GM19467 (cell line): ENCODE measurements around the gene ZNF808.
"Not testable (repeated sequence)": the region's sequence is repeated elsewhere in the genome, so short reads cannot be mapped to it uniquely, and the experiment has no call there.

ENCODE experiments used
- ATAC-seq: cut with Tn5 transposase; IDR thresholded peaks from one replicate; pipeline ENCODE4 v1.9.1; 2021; ENCODE audit warnings: mild to moderate bottlenecking, moderate library complexity; ENCODE audit not compliant: unreplicated experiment

Gene ZNF808

DNA sequence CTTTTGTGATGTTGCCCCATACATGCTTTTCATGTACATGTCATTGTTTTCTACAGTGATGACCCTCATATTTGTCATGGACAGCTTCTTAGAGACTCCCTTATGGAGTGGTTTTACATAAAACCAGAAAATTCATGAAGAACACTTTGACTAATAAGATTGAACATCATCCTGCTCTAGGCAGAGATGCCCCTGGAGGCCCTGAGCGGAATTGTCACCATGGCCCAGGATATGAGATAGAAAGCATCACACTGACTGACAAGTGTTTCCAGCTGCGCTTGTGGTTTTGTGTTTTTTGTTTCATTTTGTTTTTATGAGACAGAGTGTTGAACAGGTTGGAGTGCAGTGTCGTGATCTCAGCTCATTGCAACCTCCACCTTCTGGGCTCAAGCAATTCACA lies 64.8 kb downstream of the ZNF808 start:
- no peak for ATAC-seq

DNA sequence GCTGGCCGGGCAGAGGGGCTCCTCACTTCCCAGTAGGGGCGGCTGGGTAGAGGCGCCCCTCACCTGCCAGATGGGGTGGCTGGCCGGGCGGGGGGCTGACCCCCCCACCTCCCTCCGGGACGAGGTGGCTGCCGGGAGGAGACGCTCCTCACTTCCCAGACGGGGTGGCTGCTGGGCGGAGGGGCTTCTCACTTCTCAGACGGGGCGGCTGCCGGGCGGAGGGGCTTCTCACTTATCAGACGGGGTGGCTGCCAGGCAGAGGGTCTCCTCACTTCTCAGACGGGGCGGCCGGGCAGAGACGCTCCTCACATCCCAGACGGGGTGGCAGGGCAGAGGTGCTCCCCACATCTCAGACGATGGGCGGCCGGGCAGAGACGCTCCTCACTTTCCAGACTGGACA lies 66.0 kb downstream of the ZNF808 start:
- ATAC-seq: not testable (repeated sequence)

DNA sequence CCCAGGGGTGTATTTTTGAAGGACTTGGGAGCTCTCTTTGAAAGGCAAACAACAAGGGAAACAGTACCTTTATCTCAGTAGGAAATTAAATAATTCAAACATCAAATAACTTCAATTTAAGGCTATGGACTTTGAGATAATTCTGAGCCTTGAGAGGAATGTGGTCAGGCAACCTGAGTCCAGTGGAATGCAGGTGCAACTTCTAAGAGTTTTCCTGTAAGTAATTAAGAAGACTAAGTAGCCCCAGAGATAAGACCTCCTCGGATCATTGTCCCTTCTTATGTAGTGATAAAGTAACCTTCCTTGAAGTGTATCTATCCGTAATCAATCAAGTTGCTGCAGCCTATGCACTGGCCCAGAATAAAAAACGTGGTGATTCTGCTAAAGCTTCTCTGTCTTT lies 71.8 kb downstream of the ZNF808 start:
- ATAC-seq: no peak

DNA sequence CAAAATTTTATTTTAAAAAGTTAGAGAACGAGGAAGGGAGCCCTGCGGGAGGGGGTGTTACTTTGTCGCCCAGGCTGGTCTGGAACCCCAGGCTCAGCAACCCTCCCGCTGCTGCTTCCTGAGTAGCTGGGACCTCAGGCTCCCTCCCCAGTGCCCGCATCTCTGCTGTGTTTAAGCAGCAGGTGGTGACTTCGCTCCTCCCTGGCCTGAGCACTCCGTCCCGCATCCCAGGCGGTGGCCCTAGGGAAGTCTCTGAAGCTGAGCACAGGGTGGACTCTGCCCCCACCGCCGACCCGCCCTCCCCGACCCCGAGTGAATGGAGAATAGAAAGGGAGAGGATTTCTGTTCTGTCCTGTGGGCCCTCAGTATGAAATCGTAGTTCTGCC lies 73.2 kb downstream of the ZNF808 start:
- no peak for ATAC-seq

DNA sequence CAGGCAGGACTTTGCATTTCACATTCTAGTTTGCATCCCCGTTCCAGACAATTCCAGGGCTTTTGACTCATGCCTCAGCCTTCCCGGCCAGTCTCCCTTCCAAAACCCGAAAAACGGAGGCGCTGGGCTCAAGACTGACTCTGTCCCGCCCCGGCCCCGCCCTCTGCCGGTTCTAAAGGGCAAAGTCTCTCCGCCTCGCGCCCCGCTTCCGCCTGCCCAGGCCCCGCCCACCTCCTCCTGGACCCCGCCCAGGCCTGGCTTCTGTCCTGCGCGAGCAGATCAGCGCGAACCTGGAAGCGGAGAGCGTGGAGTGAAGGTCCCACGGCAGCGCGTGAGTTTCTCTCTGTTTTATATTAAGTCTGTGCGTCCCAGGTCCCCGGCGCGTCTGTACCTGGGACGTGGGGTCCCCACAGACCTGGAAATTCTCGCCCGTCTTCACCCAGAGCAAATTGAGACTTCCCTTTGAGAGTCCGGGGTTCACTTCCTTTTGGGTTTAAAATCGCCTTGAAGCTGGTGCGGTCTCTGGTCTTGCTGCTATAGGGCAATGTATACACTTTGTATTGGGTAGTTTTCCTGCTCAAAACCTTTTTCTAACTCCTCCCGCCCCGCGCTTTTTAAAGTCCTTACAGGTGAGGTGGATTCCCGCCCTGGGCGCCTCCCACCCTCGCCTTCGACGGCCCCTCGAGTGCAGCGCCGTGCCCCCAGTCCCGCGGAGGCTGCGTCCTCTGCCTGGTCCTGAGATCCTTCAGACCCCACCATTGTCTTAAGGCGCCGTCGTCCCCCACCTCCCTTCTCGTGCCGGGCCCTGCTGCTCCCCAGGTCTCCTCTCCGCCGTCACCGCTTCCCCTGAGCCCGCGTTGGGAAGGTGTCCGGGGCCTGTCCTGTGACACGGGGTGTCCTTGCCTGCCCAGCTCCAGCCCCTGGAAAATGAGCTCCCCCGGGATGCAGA lies 73.8 kb downstream of the ZNF808 start:
- ATAC-seq: peak; percentile 95

DNA sequence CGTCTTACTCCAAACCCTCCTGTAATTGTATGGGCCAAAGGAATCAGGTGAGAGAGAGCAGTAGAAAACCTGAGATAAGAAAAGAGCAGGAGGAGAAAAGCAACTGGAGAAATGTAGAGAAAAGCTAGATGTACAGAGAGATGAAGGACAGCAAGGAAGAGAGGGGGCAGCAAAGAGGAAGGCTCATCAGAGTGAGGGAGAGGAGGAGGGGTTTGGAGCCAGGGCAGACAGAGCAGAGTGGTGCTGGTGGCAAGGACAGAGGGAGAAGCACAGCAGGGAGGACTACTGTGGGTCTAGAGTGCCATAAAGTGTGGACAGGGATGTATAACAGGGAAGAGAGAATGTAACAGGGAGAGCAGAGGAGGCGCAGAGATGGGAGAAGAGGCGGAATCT lies 74.5 kb downstream of the ZNF808 start:
- not testable (repeated sequence) for ATAC-seq

DNA sequence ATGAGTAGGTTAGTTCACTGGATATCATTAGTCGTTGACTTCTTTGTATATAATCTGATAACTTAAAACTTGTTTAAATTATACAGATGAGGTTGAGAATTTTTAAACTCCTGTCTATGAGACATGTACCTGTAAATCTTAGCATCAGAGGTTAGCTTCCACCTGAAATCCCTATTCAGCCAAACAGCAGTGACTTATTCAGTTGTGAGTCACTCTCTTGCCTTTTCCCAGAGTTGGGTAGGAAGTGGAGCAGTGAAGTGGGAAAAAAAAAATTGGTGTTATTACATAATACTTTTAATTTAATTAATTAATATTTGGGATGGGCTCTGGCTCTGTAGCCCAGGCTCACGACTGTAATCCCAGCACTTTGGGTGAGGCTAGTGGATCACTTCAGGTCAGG lies 75.5 kb downstream of the ZNF808 start:
- no peak for ATAC-seq

DNA sequence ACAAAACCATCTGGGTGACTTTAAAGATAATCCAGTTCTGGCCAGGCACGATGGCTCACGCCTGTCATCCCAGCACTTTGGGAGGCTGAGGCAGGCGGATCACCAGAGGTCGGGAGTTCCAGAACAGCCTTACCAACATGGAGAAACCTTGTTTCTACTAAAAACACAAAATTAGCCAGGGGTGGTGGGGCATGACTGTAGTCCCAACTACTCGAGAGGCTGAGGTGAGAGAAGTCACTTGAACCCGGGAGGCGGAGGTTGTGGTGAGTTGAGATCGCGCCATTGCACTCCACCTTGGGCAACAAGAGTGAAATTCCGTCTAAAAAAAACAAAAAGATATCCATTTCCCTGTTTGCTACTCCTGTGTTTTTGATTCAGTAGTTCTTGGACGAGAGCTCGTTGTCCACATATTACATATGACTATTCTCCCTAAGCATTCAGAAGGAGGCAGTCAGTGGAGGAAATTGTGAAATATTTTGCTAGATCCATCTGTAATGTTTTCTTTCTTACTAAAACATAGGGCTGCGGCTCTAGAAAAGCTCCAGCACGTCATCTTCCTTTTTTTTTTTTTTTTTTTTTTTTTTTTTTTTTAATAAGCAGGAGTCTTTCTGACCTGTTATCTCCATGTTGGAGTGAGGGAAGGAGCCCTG lies 76.2 kb downstream of the ZNF808 start:
- no peak for ATAC-seq
